Jurkat, Clone E6-1 (cell line): ENCODE data around the gene FMO5.
A peak's percentile ranks its signal among the peaks of the same experiment; 100 is the strongest.
"Not testable (repeated sequence)": the region's sequence is repeated elsewhere in the genome, so short reads cannot be mapped to it uniquely, and the experiment has no call there.

Source experiments
- DNase-seq: peaks from one replicate; pipeline ENCODE4 v3.0.0-alpha.2; 2011; ENCODE audit warnings: low read depth, low spot score
- H3K4me3 ChIP-seq: 2 replicates; pipeline ENCODE4 v1.5.1; 2011; ENCODE audit warnings: mild to moderate bottlenecking, low read length, control low read depth, moderate library complexity

FMO5 gene

DNA sequence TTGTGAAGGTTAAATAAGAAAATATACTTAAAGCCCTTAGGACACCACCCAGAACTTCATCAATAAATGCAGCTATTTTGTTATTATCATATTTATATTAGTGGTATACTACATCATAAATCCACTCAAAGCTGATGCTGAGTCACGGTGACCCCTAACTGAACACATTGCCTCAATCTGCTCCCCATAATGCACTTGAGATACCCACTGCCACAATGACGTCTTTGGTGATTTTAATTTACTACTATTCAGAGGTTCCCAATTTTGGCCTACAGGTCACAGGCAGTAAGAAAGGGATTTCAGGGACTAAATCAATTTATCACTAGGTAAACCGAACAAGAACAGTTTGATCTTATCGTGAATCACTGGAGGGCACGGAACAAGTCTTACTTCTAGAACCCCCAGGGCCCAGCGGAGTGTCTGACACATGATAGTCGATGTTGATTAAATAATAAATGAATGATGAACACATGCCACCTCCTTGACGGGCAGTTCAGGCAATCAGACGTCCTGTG lies 16.9 kb upstream of the FMO5 start:
- peak overlapping the region; percentile 82 for H3K4me3 ChIP-seq
- DNase-seq = no peak

GRCh38 chr1:147240131-147240721 lies 15.1 kb upstream of the FMO5 start:
- not testable (repeated sequence) for H3K4me3 ChIP-seq, DNase-seq

DNA sequence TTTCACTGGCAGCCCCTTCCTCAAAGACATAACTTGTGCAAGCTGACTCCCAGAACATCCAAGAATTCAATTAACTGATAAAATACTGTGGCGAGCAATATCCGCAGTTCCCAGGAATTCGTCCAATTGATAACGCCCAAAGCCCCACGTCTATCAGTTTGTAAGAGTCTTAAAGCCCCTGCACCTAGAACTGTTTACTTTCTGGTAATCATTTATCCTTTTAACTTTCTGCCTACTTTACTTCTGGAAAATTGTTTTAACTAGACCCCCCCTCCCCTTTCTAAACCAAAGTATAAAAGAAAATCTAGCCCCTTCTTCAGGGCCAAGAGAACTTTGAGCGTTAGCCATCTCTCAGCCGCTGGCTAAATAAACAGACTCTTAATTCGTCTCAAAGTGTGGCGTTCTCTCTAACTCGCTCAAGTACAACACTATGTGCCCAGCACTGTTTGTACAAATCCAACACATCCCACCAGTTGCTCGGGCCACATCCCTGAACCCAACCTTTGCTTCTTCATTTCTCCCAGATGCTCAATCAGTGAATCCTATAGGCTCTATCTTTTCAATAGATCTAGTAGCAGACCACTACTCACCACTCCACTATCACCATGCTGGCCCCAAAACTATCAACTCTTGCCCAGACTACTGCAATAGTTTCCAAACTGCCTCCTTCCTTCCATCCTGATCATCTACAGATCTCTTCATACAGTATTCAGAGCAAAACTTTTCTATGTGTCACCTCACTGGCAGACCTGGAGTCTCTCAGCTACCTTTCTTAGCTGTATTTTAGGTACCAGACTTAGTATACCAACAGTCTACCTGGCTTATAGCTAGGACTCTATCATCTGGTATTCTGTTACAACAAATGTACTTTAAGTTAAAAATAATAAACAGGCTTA lies 14.0 kb upstream of the FMO5 start:
- no peak for DNase-seq
- H3K4me3 ChIP-seq = no peak overlapping the region

DNA sequence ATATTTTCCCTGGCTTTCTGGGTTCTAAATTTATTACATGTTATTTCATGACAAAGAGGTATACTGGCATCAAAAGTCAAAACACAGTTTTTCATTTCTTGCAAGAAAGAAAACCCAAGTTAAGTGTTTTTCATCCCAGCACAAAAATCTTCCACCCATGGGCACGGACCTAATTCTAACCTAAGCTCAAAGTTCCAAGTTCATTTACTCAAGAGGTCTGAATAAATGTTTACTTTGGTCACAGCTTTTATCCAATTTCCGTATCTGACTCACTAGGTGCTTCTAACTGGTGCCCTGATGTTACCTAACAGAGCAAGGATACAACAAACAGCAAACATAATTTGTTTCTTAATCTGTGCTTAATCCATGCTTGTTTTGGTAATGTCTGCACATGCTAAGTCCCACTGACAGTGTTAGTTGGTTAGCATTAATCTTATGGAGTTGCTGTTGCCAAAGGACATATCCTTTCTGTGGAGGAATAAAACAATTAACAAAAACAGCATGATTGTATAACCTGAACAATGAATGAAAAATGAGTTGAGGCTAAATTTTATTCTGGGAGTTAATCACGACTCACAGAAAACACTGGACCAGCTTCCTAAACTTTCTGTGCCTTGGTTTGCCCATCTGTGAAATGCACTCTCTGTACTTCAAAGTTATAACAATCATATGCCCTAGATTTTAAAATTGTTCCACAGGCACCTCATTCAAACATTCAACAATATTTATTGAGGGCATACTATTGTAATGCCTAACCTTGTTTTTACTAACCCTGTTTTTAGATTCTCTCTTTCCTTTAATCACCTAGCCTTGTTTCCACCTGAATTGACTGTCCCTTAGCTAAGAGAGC lies 13.1 kb upstream of the FMO5 start:
- DNase-seq = no peak
- H3K4me3 ChIP-seq = no peak overlapping the region

DNA sequence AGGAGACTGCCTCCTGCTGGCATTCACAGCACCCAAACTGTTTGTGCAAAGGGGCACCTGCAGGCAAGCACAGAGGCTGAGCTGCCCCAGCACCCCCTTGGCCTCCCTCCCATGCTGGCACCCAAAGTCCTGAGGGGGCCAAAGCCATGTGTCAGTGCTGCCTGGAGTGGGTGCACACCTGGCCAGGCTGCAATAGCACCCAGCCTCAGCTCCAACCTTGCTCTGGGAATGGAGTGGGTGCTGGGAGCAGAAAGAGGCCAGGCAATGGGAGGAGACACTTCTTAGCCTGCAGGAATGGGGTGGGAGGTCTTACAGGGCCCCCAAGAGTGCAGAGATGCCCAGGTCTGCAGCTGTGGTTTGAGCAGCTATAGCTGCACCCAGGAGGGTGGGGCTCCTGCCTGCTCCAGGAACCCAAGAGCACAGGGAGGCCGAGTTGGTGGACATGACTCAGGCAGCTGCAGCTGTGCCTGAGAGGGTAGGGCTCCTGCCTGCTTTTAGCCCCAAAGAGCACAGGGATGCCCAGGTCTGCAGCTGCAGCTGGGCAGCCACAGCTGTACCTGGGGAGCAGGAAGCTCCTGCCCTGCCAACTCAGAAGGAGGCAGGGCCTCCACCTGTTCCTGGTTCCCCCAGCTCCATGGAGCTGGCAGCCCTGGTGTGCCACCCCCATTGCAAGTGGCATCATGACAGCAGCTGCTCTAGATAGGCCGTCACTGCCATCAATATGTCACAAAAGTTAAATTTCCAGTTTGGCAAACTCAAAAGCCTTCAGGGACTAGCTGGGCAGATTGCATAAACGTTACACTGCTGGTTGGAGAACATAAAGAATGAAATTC lies 12.0 kb upstream of the FMO5 start:
- H3K4me3 ChIP-seq = no peak overlapping the region
- DNase-seq = no peak

DNA sequence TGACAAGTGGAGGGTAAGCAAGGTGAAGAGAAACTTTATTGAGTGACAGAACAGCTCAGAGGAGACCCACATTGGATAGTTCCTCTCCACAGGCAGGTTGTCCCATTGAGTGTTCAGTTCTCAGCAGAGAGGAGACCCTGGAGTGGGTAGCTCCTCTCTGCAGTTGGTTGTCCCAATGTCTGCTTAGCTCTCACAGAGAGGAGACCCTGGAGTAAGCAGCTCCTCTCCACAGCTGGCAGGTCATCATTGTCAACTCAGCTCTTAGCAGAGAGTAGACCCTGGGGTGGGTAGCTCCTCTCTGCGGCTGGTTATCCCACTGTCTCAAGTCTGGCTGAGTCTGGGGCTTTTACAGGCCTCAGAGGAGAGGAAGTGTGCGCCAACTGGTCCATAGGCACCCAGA lies 11.3 kb upstream of the FMO5 start:
- no peak for DNase-seq
- no peak overlapping the region for H3K4me3 ChIP-seq

GRCh38 chr1:147235822-147236221 lies 10.7 kb upstream of the FMO5 start:
- no peak overlapping the region for H3K4me3 ChIP-seq
- DNase-seq = no peak

DNA sequence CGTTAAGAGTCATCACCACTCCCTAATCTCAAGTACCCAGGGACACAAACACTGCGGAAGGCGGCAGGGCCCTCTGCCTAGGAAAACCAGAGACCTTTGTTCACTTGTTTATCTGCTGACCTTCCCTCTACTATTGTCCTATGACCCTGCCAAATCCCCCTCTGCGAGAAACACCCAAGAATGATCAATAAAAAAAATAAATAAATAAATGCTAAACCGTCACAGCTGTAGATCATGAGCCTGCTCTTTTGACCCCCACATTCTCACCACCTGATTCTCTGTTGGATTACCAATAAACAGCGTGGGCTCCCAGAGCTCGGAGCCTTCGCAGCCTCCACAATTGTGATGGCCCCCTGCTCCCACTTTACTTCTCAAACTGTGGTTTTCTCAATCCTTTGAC lies 8.8 kb upstream of the FMO5 start:
- not testable (repeated sequence) for H3K4me3 ChIP-seq, DNase-seq

GRCh38 chr1:147231032-147231431 lies 5.9 kb upstream of the FMO5 start:
- H3K4me3 ChIP-seq, DNase-seq: not testable (repeated sequence)

DNA sequence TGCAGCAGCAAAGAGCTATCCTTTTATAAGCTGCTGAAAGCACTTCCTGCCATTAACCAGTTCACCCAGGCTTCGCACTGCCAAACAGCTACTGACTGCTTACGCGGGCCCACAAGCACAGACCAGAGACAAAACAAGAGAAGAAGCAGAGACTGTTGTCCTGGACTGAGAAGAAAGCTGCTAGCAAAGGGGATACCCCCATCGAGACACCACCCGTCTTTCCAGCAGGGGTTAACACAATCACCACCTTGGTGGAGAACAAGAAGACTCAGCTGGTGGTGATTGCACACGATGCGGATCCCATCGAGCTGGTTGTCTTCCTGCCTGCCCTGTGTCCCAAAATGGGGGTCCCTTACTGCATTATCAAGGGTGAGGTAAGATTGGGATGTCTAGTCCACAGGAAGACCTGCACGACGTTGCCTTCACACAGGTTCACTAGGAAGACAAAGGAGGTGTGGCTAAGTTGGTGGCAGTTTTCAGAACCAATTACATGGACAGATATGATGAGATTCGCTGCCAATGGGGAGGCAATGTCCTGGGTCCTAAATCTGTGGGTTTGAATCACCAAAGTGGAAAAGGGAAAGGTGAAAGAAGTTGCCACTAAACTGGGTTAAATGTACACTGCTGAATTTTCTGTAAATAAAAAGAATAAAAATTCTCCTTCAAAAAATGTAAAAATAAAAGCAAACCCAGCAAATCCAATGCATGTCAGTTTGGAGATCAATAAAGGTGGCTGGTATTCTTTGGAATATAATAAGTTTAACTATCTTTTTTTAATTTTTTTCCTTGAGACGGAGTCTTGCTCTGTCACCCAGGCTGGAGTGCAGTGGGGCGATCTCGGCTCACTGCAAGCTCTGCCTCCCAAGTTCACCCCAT lies 1.2 kb downstream of the FMO5 start:
- DNase-seq = no peak
- H3K4me3 ChIP-seq = no peak overlapping the region

GRCh38 chr1:147218606-147219005 lies 6.5 kb downstream of the FMO5 start:
- DNase-seq = no peak
- no peak overlapping the region for H3K4me3 ChIP-seq

DNA sequence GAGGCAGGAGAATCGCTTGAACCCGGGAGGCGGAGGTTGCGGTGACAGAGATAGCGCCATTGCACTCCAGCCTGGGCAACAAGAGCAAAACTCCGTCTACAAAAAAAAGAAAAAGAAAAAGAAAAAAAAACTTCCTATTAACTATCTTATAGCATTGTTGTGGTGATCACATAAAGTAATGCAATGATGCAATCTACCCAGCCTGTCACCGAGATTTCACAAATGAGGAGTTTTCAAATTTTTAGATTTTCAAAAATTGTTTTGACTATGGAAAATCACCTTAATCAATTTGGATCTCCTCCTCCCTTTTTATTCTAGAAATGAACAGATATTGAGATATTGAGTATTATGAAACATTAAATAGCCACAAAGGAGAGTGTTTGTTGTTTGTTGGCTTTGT lies 8.0 kb downstream of the FMO5 start:
- H3K4me3 ChIP-seq = no peak overlapping the region

DNA sequence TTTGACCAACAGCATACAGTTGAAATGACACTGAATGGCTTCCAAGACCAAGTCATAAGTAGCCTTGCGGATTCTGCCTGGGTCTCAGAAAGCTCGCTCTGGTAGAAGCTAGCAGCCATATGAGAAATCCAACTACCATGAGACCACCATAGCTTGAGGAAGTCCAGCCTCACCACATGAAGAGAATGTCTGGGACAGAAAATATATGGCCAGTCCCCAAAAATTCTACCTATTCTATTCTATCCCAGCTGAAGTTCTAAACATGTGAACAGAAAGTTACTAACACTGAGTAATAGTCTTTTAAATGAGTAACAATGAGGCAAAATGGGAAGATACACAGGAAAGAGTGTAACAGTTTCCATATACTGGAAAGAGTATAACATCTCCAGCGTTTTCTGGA lies 9.0 kb downstream of the FMO5 start:
- H3K4me3 ChIP-seq = no peak overlapping the region
- DNase-seq = no peak

More for the DNA sequence above, 8.0 kb downstream of the FMO5 start:
- no peak for DNase-seq

DNA sequence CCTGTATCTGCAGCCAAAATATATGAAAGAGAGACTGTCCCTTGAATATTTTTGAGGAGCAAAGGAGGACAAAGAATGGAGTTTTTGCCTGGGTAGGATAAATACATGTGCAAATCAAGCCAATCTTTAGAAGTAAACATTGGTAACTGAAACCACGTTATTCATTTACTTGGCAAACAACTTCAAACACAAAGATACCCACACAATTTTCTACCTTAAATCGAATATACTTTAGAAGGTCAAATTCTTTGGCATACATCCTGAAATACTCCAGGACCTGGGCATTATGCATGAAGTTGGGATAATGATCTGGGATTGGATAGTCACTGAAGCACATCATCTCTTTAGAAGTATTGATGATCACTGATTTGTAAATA lies 9.6 kb downstream of the FMO5 start:
- H3K4me3 ChIP-seq = no peak overlapping the region
- no peak for DNase-seq

GRCh38 chr1:147214842-147215539 lies 10.1 kb downstream of the FMO5 start:
- no peak for DNase-seq
- H3K4me3 ChIP-seq = no peak overlapping the region

DNA sequence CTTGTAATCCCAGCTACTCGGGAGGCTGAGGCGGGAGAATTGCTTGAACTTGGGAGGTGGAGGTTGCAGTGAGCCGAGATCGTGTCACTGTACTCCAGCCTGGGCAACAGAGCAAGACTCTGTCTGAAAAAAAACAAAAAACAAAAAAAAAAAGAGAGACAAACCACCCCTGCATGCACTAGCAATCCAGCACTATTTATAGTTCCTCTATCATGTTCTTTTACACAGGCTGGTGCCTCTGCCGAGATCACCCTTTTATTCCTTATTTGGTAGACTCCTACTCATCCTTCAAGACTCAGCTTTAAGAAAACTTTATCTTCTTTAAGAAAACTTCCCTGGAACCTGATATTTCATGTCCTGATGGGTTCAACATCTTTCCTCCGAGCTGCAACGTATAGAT lies 10.8 kb downstream of the FMO5 start:
- no peak for DNase-seq
- H3K4me3 ChIP-seq = no peak overlapping the region

DNA sequence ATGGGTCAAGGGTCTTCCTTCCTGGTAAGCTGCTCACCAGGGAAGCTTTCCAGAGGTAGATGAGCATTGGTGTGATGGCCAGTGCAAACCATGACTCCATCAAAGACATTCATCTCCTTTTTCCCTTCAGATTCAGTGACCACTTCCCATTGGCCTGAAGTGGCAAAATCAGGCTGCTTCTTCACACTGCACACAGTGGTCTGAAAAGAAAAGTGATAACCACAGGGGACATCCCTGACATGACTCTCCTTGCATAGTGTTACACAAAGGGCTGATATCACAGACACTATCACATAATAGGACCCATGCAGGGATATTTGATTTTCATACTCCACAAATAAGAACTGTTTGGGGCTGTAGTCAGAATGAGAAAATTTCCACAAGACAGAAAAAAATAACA lies 11.9 kb downstream of the FMO5 start:
- H3K4me3 ChIP-seq = no peak overlapping the region
- DNase-seq = no peak
